ENCODE data around the gene CD209.
"Not testable (repeated sequence)": the region's sequence is repeated elsewhere in the genome, so short reads cannot be mapped to it uniquely, and the experiment has no call there.

Gene CD209

GRCh38 chr19:7748171-7748570, 837 bp upstream of the CD209 start:
- in situ Hi-C loops (cut with MboI; ENCODE audit: low pct_unique_long_range_greater_than_20kb, low sequenced_read_pairs, unreplicated experiment), result no loop called here
- no peak for DNase-seq (ENCODE audit: low spot score)
- TF ChIP-seq, protein P1, sequence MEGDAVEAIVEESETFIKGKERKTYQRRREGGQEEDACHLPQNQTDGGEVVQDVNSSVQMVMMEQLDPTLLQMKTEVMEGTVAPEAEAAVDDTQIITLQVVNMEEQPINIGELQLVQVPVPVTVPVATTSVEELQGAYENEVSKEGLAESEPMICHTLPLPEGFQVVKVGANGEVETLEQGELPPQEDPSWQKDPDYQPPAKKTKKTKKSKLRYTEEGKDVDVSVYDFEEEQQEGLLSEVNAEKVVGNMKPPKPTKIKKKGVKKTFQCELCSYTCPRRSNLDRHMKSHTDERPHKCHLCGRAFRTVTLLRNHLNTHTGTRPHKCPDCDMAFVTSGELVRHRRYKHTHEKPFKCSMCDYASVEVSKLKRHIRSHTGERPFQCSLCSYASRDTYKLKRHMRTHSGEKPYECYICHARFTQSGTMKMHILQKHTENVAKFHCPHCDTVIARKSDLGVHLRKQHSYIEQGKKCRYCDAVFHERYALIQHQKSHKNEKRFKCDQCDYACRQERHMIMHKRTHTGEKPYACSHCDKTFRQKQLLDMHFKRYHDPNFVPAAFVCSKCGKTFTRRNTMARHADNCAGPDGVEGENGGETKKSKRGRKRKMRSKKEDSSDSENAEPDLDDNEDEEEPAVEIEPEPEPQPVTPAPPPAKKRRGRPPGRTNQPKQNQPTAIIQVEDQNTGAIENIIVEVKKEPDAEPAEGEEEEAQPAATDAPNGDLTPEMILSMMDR (IDR thresholded peaks at IDR 0.05; ENCODE audit: extremely low read depth, insufficient read depth, missing control alignments), result no peak

- DNase-seq (ENCODE audit: low spot score); in situ Hi-C loops (cut with MboI; ENCODE audit: low pct_unique_long_range_greater_than_20kb, low sequenced_read_pairs, unreplicated experiment): not testable (repeated sequence)
These were observed 1.0 kb downstream of the CD209 start for GRCh38 chr19:7746306-7746705.

GRCh38 chr19:7744871-7745650, 2.3 kb downstream of the CD209 start:
- in situ Hi-C loops (cut with MboI; ENCODE audit: low pct_unique_long_range_greater_than_20kb, low sequenced_read_pairs, unreplicated experiment), result no loop called here
- DNase-seq (ENCODE audit: low spot score), result no peak
- TF ChIP-seq, protein P1 (IDR thresholded peaks at IDR 0.05; ENCODE audit: extremely low read depth, insufficient read depth, missing control alignments), result no peak

GRCh38 chr19:7744199-7744786, 3.0 kb downstream of the CD209 start:
- DNase-seq (ENCODE audit: low spot score), result no peak
- in situ Hi-C loops (cut with MboI; ENCODE audit: low pct_unique_long_range_greater_than_20kb, low sequenced_read_pairs, unreplicated experiment), result no loop called here
- TF ChIP-seq, protein P1 (IDR thresholded peaks at IDR 0.05; ENCODE audit: extremely low read depth, insufficient read depth, missing control alignments), result no peak

DNA sequence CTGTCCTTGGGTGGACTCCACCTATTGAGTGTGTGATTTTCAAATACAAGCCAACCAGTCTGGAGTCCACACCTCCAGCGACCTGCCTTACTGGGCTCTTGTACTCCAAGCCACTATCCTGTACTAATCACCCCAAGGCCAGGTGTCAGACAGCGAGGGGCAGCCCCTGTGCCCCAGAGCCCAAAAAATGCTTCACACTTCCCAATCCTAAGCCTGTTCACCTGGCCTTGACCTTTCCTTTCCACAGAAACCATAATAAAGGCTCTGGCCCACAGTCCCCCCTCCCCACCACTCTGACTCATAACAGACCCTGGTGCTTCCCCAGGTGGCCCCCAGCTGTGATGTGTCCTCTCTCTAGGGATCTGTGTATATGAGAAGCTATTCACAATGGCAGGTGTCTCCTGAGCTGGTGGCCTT, 3.9 kb downstream of the CD209 start:
- DNase-seq (ENCODE audit: low spot score), result peak; percentile 87
- TF ChIP-seq, protein P1 (IDR thresholded peaks at IDR 0.05; ENCODE audit: extremely low read depth, insufficient read depth, missing control alignments), result no peak
- in situ Hi-C loops (cut with MboI; ENCODE audit: low pct_unique_long_range_greater_than_20kb, low sequenced_read_pairs, unreplicated experiment), result no loop called here

GRCh38 chr19:7742991-7743390, 4.3 kb downstream of the CD209 start:
- TF ChIP-seq, protein P1 (IDR thresholded peaks at IDR 0.05; ENCODE audit: extremely low read depth, insufficient read depth, missing control alignments), result no peak
- in situ Hi-C loops (cut with MboI; ENCODE audit: low pct_unique_long_range_greater_than_20kb, low sequenced_read_pairs, unreplicated experiment), result no loop called here
- no peak for DNase-seq (ENCODE audit: low spot score)

GRCh38 chr19:7742575-7742974, 4.8 kb downstream of the CD209 start:
- TF ChIP-seq, protein P1 (IDR thresholded peaks at IDR 0.05; ENCODE audit: extremely low read depth, insufficient read depth, missing control alignments), result no peak
- no peak for DNase-seq (ENCODE audit: low spot score)
- in situ Hi-C loops (cut with MboI; ENCODE audit: low pct_unique_long_range_greater_than_20kb, low sequenced_read_pairs, unreplicated experiment), result no loop called here
